HG03280 (cell line): ENCODE data around the gene FRYL.
"Not testable (repeated sequence)": the region's sequence is repeated elsewhere in the genome, so short reads cannot be mapped to it uniquely, and the experiment has no call there.

Experiments
- ATAC-seq: cut with Tn5 transposase; IDR thresholded peaks from one replicate; pipeline ENCODE4 v1.9.1; 2021; ENCODE audit warnings: mild to moderate bottlenecking, moderate library complexity; ENCODE audit not compliant: unreplicated experiment

The FRYL gene

GRCh38 chr4:48461000-48461399 is 319.1 kb downstream of the FRYL start:
- no peak for ATAC-seq

- no peak for ATAC-seq
Observed at GRCh38 chr4:48454591-48454990, 325.5 kb downstream of the FRYL start.

- not testable (repeated sequence) for ATAC-seq
Observed at GRCh38 chr4:48451656-48452055, 328.4 kb downstream of the FRYL start.

- ATAC-seq, result no peak
Observed at GRCh38 chr4:48450740-48451139, 329.3 kb downstream of the FRYL start.

- ATAC-seq, result no peak
Observed at GRCh38 chr4:48449151-48449550, 330.9 kb downstream of the FRYL start.
